ENCODE results near the gene ARHGAP11B.
"Not testable (repeated sequence)": the region's sequence is repeated elsewhere in the genome, so short reads cannot be mapped to it uniquely, and the experiment has no call there.

Gene ARHGAP11B

DNA sequence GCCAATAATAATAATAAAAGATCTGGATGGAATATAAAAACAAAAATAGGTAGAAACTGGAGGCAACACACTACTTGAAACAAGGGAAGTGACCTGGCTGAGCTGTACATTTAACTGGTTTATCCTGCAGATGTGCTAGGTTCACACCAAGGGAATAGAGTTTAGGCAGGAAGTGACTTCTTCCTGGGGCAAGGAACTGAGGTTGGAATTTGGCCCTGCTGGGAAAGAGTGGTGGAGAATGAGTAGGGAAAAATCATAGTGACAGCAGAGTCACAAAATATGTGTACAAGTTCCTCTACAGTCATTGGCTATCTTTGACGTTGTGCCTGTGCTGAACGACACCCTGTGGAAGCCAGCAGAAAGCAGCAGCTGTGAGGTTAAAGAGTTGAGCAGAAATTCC is 44.1 kb downstream of the ARHGAP11B start:
- H3K27ac ChIP-seq = no peak overlapping the region
- no peak for TF ChIP-seq CTCF (conservative IDR thresholded peaks at IDR 0.05)

DNA sequence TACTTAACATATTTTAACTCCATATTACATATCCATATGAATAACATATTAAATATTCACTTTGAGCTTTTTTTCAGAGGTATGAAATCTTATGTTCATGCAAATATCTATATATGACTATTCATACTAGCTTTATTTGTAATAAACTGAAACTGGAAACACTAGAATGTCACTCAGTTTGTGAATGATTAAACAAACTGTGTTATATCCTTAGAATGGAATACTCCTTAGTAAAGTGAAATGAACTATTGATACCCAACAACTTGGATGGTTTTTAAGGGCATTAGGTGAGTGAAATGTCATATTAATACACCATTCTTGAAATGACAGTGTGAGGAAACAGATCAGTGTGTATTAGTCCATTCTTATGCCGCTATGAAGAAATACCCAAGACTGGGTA is 45.4 kb downstream of the ARHGAP11B start:
- TF ChIP-seq CTCF (conservative IDR thresholded peaks at IDR 0.05) = no peak
- H3K27ac ChIP-seq = no peak overlapping the region

GRCh38 chr15:30675126-30675525 is 49.2 kb downstream of the ARHGAP11B start:
- TF ChIP-seq CTCF (conservative IDR thresholded peaks at IDR 0.05) = no peak
- no peak overlapping the region for H3K27ac ChIP-seq

DNA sequence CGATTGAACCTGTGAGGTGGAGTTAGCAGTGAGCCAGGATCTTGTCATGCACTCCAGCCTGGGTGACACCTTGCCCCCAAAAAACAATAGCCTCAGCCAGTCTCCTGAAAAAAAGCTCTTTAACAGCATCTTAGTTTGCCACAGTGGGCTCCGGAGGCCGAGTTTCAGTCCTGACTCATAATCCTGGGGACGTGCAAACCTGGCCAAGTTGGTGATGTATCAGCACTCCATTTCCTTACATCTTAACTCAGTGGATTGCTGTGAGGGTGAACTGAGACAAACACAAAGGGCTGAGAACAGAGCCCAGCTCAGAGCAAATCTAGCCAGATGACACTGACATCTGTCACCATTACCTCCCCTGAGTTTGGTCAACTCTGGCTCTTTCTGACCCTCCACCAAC is 50.0 kb downstream of the ARHGAP11B start:
- not testable (repeated sequence) for H3K27ac ChIP-seq

GRCh38 chr15:30680997-30681396 is 55.1 kb downstream of the ARHGAP11B start:
- H3K27ac ChIP-seq = not testable (repeated sequence)

- not testable (repeated sequence) for H3K27ac ChIP-seq
These were observed 59.9 kb downstream of the ARHGAP11B start for GRCh38 chr15:30685709-30686285.

DNA sequence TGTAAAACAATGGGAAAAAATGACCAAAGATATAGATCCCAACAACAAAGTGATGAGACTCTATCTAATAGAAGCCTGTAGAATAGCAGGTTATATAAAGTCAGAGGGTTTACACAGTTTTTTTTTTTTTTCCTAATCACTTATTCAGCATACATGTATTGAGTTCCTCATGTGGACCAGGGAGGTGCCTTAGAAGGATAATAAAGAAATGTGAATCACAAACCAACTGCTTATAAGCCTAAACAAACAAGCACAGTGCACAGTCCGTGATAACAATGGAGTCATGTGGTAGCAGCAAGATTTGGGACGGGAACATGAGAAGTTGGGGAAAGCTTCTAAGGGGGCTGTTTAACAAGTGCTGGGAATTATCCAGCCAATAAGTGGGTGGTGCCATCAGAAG is 60.7 kb downstream of the ARHGAP11B start:
- not testable (repeated sequence) for H3K27ac ChIP-seq

Data from VCaP (cell line).